ENCODE measurements around the gene PIGQ. TPM values are rescaled to one million over a fixed set of nuclear protein-coding genes. Genes with fewer than 3 reads are reported as not detected.
A peak's percentile ranks its signal among the peaks of the same experiment; 100 is the strongest.

PIGQ gene
- total and polyA plus RNA-seq, 2 of the 13 experiments (the other 11 are each of a cell fraction or from before 2014, with no cell fraction given): 7.7 to 19.7 TPM

- H3K4me3 ChIP-seq (replicated peaks in 1 of 3; ENCODE audit: insufficient read depth in 1 of 3, low read depth in 2 of 3, low read length in 3 of 3): peak overlapping the region; percentile 58 to 74 (median 63)
- FAIRE-seq (no peak), DNase-seq (ENCODE audit: low spot score) (no peak), ATAC-seq (peak; percentile 38)
- peak overlapping the region; percentile 71 for H3K27ac ChIP-seq (ENCODE audit: extremely low read length, insufficient read depth, low read length)
- no peak overlapping the region for H2AFZ ChIP-seq (ENCODE audit: low read length)
- H3K4me1 ChIP-seq (ENCODE audit: insufficient read depth, low read length): peaks cover 30% of the 10 kb centered on the region
- 0% methylated on average over 3 of the region's 29 CpGs for WGBS (ENCODE audit: low lambda C conversion rate)
- no TSS peak for BruUV-seq (replicated peaks)
- peaks cover 3% of the 10 kb centered on the region for H3K79me2 ChIP-seq (ENCODE audit: insufficient read depth, low read length)
- ChIA-PET POLR2A (interaction anchor here (1.0 to 1.5 kb wide), 2 partner anchors 18 to 42 kb away, joined by 3 to 5 read pairs; no protein-coding TSS in a partner anchor), CTCF (ENCODE audit: low intra/inter-chr PET ratio, low total read pairs) (no interaction called here)
- H3K4me2 ChIP-seq (ENCODE audit: low read depth, low read length): peak overlapping the region; percentile 95
- in situ Hi-C loops (cut with HindIII; ENCODE audit: extremely low pct_ligation_motif_present, low pct_unique_long_range_greater_than_20kb) (no loop called here), intact Hi-C loops (cut with micrococcal nuclease; ENCODE audit: unreplicated experiment) (no loop called here)
- no peaks in the 10 kb centered on the region for H4K20me1 ChIP-seq (ENCODE audit: insufficient read depth, low read length)
- H3K27me3 ChIP-seq (ENCODE audit: control insufficient read depth in 1 of 2, insufficient read depth in 2 of 2, low read length in 2 of 2): no peaks in the 10 kb centered on the region
- H3K36me3 ChIP-seq (replicated peaks in 1 of 2; ENCODE audit: control insufficient read depth in 1 of 2, insufficient read depth in 2 of 2, low read length in 2 of 2): peaks cover 4% of the 10 kb centered on the region in 2 experiments; a peak in 2 of 5 replicates
- H3K9ac ChIP-seq (ENCODE audit: insufficient read depth, low read depth, low read length): peak overlapping the region; percentile 67
- no peaks in the 10 kb centered on the region for H3K9me3 ChIP-seq (ENCODE audit: low read length)
- TF ChIP-seq ZNF333 (CRISPR knock-in tag; IDR thresholded peaks at IDR 0.05; ENCODE audit: borderline replicate concordance) (peak; percentile 37; the same call in 1 of the 2 replicates), ZNF142 (CRISPR knock-in tag; IDR thresholded peaks at IDR 0.05) (peak; percentile 68; the same call in 1 of the 2 replicates), HMGXB3 (CRISPR knock-in tag; IDR thresholded peaks at IDR 0.05; ENCODE audit: borderline replicate concordance) (no peak), RFXAP (CRISPR knock-in tag; IDR thresholded peaks at IDR 0.05; ENCODE audit: borderline replicate concordance) (peak; percentile 49; the same call in 1 of the 2 replicates), AGO1 (IDR thresholded peaks at IDR 0.05; ENCODE audit: low read depth, low read length, poor library complexity, severe bottlenecking) (peak; percentile 0), MXD1 (CRISPR knock-in tag; IDR thresholded peaks at IDR 0.05) (0 out of 2 replicates have a peak, but pooled peaks have one; percentile 17), ZNF282 (IDR thresholded peaks at IDR 0.05; ENCODE audit: partially characterized antibody) (no peak), ZNF770 (CRISPR knock-in tag; IDR thresholded peaks at IDR 0.05) (0 out of 2 replicates have a peak, but pooled peaks have one; percentile 2), SIN3A (IDR thresholded peaks at IDR 0.05; ENCODE audit: borderline replicate concordance, low read depth, low read length) (peak; percentile 4; the same call in 1 of the 2 replicates), ZNF792 (CRISPR knock-in tag; IDR thresholded peaks at IDR 0.05) (0 out of 2 replicates have a peak, but pooled peaks have one; percentile 10)
Measured at GRCh38 chr16:630249-630814, 60.6 kb downstream of the PIGQ start.

Data from HepG2 (cell line).